NCI-H460 (cell line): ENCODE measurements around the gene SGMS1. TPM values are rescaled to one million over a fixed set of nuclear protein-coding genes. Genes with fewer than 3 reads are reported as not detected.

Experiments
- DNase-seq: peaks from one replicate; pipeline ENCODE4 v3.0.0-alpha.2; 2016; ENCODE audit warnings: low read depth; ENCODE audit errors: extremely low read depth
- total RNA-seq: library from RNA; depleted of rRNA; stranded (reverse); fragments of >200 nt; shearing (Covaris generic); gene quantifications from 2 replicates; pipeline ENCODE4 v1.2.3, GENCODE V29; 2014

Gene SGMS1
- total RNA-seq, 1 experiment from 2014 or later: 58.7 TPM

GRCh38 chr10:50324046-50324445 is 299.7 kb downstream of the SGMS1 start:
- DNase-seq: no peak

DNA sequence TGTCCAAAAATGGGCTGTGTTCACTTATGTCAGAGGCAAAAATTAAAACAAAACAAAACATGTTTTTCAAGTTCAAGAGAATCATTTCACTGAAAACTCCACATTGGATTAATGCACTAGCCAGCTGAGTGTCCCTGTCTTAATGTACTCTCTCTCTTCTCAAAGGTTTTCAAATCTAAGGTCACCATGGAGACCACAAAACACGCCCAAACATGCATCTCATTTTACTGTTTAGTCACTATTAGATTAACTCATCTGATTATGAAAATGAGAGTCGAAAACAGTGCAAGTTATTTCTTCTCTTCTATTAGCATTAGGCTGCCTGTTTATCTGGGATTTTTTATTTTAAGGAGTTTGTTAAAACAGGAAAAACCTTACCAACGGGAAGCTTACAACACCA is 301.7 kb downstream of the SGMS1 start:
- DNase-seq: no peak

- DNase-seq: no peak
These were observed 305.6 kb downstream of the SGMS1 start for GRCh38 chr10:50318129-50318528.

- DNase-seq: no peak
These were observed 306.8 kb downstream of the SGMS1 start for GRCh38 chr10:50316695-50317648.

DNA sequence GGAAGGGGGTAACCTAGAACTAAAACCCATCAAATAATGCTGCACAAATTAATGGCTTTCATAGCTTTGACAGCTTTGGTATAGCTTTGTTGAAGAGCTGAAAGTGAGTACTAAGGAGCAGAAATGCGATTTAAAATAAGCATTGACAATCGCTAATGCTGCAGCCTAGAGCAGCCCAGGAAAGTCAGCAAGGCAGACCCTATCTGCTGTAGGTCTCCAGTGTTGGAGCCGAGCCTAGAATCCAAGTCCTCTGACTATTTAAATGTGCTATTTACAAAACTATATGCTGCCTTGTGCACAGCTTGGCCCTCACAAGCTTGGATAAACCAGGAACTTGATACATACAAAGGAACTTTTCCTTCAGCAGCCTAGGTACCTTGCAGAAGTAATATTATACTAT is 307.6 kb downstream of the SGMS1 start:
- no peak for DNase-seq

DNA sequence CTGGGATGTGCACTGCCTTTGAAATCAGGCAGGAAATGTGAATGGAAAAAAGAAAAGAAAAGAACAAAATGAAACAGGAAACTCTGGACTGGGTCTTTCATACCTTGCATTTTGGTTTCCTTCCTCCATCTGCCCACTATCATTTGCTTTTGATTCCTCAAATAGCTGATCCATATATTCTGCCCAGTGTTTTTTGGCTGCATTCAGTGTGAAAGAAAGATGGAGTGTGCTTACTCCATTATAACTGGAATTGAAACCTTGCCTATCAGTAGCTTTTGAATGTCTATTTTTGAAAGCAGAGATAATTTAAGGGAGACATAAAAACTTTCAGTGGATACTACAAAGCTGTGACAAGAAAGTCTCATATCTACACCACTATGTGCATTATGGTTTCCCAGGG is 308.3 kb downstream of the SGMS1 start:
- DNase-seq: no peak

DNA sequence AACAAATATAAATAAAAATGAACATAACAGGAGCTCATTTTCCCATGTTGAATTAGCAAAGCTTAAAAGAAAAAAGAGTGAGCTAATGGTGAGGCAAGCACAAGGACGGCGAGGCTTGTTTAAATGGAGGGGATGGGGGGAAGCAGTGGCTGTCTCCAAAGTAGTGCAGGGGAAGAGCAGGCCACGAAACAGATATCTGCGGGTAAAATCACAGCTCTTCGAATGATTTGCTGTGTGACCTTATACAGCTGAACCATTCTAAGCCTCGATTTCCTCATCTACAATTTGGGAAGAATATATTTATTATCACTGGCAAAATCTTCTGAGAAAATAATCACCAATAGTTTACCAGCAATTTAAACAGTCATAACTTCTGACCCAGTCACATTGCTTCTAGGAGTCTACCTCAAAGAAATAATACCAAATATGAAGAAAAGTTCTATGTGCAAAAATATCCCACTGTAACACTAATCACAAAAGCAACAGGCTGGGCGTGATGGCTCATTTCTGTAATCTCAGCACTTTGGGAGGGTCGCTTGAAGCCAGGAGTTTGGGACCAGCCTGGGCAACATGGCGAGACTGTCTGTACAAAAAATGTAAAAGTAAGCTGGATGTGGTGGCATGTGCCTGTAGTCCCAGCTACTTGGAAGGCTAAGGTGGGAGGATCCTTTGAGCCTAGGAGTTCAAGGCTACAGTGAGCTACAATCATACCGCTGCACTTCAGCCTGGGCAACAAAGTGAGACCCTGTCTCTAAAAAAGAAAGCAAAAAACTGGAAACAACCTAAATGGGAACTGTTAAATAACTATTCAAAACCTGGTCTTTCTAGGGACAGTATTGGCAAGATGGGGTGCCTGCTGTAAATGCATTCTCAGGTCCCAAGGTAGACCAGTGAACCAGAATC is 309.3 kb downstream of the SGMS1 start:
- DNase-seq: no peak

DNA sequence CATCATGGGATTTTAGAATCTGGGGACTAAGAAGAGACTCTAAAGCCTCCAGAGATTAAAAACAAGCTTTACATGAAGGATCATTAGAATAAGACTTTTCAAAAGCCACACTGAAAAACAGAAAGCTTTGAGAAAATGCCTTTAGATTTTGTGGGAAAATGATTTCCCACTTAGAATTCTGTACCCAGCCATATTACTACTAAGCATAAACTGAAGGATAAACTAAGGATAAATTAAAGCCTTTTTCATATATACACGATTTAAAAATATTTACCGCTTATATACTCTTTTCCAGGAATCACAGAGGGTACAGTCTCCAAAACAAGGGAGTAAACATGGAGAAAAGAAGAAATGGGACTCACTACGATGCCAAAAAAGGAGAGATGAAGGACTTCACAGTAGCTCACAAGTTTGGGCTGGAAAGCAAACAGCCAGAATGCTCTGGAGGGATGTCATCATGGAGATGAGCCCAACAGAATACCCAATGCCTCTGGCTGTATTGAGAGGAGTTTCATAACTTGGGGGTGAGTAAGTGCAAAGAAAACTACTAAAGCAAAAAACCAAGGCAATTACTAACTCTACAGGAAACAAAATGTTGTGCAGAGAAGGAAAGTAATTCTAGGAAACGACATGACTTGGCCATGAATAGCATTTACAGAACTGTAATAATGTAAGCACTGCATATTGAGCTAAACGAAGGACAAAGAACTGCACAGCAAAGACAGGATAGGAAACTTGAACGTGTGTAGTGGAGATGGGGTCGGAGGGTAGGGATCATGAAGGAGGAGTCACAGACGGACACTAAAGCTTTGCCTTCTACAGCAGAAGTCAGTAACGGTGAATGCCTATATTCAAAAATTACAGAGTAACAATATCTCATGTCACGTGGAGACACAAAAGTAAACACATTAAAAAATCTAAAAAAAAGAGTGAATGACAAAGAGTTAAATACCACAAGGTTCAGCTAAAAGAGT is 311.0 kb downstream of the SGMS1 start:
- DNase-seq: no peak

- DNase-seq: peak; percentile 30
These were observed 313.1 kb downstream of the SGMS1 start for GRCh38 chr10:50310560-50311174.

GRCh38 chr10:50309342-50309741 is 314.4 kb downstream of the SGMS1 start:
- DNase-seq: no peak

DNA sequence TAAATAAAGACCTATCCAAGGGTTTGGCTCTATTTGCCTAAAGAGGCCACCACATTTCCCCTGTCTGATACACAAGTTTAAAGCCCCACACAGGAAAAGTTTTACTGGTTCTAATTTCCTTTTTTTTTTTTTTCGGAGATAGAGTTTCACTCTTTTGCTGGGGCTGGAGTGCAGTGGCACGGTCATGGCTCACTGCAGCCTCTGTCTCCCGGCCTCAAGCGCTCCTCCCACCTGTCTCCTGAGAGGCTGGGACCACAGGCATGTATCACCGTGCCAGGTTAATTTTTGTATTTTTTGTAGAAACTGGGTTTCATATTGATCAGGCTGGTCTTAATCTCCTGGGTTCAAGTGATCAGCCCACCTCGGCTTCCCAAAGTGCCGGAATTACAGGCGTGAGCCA is 319.1 kb downstream of the SGMS1 start:
- DNase-seq: no peak

DNA sequence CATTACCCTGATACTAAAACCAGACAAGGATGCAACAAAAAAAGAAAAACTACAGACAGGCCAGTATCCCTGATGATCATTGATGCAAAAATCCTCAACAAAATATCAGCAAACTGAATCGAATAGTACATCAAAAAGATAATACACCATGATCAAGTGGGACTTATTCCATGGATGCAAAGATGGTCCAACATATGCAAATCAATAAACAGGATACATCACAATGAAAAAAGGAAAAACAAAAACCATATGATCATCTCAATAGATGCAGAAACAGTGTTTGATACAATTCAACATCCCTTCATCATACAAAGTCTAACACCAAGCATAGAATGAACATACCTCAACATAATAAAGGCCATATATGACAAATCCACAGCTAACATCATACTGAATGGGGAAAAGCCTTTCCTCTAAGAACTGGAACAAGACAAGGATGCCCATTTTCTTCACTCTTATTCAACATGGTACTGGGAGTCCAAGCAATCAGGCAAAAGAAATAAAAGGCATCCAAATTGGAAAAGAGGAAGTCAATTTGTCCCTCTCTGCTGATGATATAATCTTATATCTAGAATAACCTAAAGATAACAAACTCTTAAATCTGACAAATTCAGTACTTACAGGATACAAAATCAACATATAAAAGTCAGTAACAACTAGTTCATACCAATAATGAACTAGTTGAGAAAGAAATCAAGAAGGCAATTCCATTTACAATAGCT is 323.6 kb downstream of the SGMS1 start:
- DNase-seq: no peak

- no peak for DNase-seq
These were observed 328.4 kb downstream of the SGMS1 start for GRCh38 chr10:50295367-50295766.

DNA sequence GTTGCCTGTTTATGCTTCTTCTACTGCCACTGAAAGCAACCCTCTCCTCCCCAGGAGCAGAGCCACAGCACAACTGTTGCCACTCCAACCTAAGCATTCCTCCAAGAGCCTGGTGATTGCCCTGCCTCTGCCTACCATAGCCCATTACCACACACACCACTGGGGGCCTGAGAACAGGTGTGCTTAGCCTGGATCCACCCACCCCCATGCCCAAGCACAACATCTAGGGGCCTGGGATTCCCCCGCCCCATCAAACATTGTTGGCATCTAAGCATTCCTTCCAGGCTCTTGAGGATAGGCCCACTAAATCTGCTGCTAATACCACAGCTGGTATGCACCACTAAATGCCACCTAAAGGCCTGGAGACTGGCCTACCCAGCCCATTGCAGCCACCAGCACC is 329.2 kb downstream of the SGMS1 start:
- no peak for DNase-seq

DNA sequence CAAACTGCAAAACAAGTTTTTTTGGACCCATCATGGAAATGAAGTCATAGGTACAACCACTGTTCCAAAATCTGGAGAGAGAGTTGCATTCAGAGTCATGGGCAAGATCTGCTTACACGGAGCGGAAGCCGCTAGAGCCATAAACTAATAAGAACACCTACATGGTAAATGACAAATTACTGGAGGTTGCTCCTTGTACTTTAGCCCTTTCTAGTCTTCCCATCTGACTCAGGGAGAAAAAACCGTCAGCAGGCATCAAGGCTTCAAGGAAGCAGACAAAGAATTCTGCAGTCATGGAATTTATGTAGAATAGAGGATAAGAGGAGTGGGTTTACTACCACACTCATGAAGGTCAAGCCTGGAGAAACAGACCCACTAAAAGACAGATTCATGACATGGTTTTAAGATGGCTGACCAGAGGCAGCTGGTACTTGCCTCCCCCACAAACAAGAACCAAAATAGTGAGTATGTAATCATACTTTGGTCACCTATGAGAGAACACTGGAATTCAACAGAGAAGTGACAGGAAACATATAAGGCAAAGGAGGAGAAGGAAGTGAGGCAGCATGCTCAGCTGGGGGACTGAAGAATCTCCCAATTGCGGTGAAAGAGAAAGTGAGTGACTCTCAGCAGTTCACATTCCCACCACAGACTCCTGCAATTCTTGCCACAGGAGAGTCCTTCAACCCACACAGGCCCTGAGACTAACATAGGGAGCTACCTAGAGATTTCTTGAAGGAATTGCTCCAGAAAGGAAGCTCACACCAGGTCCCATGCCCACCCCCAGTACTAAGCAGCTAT is 330.0 kb downstream of the SGMS1 start:
- no peak for DNase-seq

- DNase-seq: no peak
These were observed 332.4 kb downstream of the SGMS1 start for GRCh38 chr10:50291261-50291850.

GRCh38 chr10:50289196-50289595 is 334.6 kb downstream of the SGMS1 start:
- no peak for DNase-seq
